ENCODE measurements around the gene TXLNG.

Gene TXLNG

GRCh38 chrX:16785247-16786138, 773 bp upstream of the TXLNG start:
- peak; percentile 49 for DNase-seq

GRCh38 chrX:16786791-16787735, 797 bp downstream of the TXLNG start:
- DNase-seq = peak; percentile 53

- no peak for DNase-seq
Measured at GRCh38 chrX:16788477-16788876, 2.2 kb downstream of the TXLNG start.

- DNase-seq = no peak
Measured at GRCh38 chrX:16796298-16796697, 10.0 kb downstream of the TXLNG start.

GRCh38 chrX:16797358-16797757, 11.1 kb downstream of the TXLNG start:
- no peak for DNase-seq

- no peak for DNase-seq
Measured at GRCh38 chrX:16797841-16798240, 11.6 kb downstream of the TXLNG start.

- no peak for DNase-seq
Measured at GRCh38 chrX:16804923-16805464, 18.7 kb downstream of the TXLNG start.

GRCh38 chrX:16807548-16807947, 21.3 kb downstream of the TXLNG start:
- no peak for DNase-seq

- DNase-seq = peak; percentile 38
Measured at GRCh38 chrX:16807976-16808542, 21.8 kb downstream of the TXLNG start.

GRCh38 chrX:16814597-16814996, 28.3 kb downstream of the TXLNG start:
- no peak for DNase-seq

GRCh38 chrX:16819634-16820033, 33.4 kb downstream of the TXLNG start:
- no peak for DNase-seq

- DNase-seq = no peak
Measured at GRCh38 chrX:16822723-16823122, 36.5 kb downstream of the TXLNG start.

GRCh38 chrX:16825264-16826035, 39.2 kb downstream of the TXLNG start:
- DNase-seq = peak; percentile 59

GRCh38 chrX:16826207-16826606, 39.9 kb downstream of the TXLNG start:
- DNase-seq = peak; percentile 72

GRCh38 chrX:16827225-16827624, 41.0 kb downstream of the TXLNG start:
- DNase-seq = no peak

- no peak for DNase-seq
Measured at GRCh38 chrX:16828124-16828908, 42.0 kb downstream of the TXLNG start.

- no peak for DNase-seq
Measured at GRCh38 chrX:16832301-16832700, 46.0 kb downstream of the TXLNG start.

- DNase-seq = no peak
Measured at GRCh38 chrX:16834806-16835205, 48.5 kb downstream of the TXLNG start.

GRCh38 chrX:16836371-16836770, 50.1 kb downstream of the TXLNG start:
- DNase-seq = peak; percentile 31

- DNase-seq = no peak
Measured at GRCh38 chrX:16838202-16839066, 52.2 kb downstream of the TXLNG start.
